Fibroblast of lung (primary cell): ENCODE measurements around the gene ZFR2.

Experiments
- CTCF ChIP-seq, 2 donors: IDR thresholded peaks in 1 of 2; conservative IDR thresholded peaks in 1 of 2; 1 replicate in 1 of 2; 2 replicates in 1 of 2; pipeline ENCODE4 v1.5.1; 2011 to 2012; ENCODE audit warnings: low read length in 2 of 2, control low read depth in 1 of 2, inconsistent platforms in 1 of 2, low read depth in 1 of 2, mild to moderate bottlenecking in 1 of 2
- EZH2 ChIP-seq: IDR thresholded peaks from 2 replicates; pipeline ENCODE4 v1.5.1; 2012; ENCODE audit warnings: low read length, control low read depth, mild to moderate bottlenecking; ENCODE audit errors: missing control alignments

GRCh38 chr19:3793799-3794198 is 75.0 kb downstream of the ZFR2 start:
- no peak for TF ChIP-seq EZH2
- no peak for TF ChIP-seq CTCF (conservative IDR thresholded peaks at IDR 0.05 in 1 of 2, IDR thresholded peaks at IDR 0.05 in 1 of 2; ENCODE audit: low read depth in 1 of 2, low read length in 2 of 2)
